HEK293 (cell line): ENCODE data around the gene PRRT1.
A peak's percentile ranks its signal among the peaks of the same experiment; 100 is the strongest.

ENCODE experiments used
- FEZF1 ChIP-seq: fragments of 450-650 bp; formaldehyde crosslinking; IDR thresholded peaks from 2 replicates; pipeline ENCODE4 v1.5.1; 2016; ENCODE audit warnings: missing biosample characterization, missing genetic modification characterization
- HOXA7 ChIP-seq: sonication (generic); formaldehyde crosslinking; IDR thresholded peaks from 2 replicates; pipeline ENCODE4 v1.8.1; 2022; ENCODE audit warnings: missing genetic modification reagents, borderline replicate concordance
- HOXD13 ChIP-seq: sonication (generic); formaldehyde crosslinking; IDR thresholded peaks from 2 replicates; pipeline ENCODE4 v1.8.0; 2022; ENCODE audit warnings: missing genetic modification reagents, borderline replicate concordance
- KLF10 ChIP-seq: fragments of 450-650 bp; IDR thresholded peaks from 2 replicates; pipeline ENCODE4 v1.5.1; 2018; ENCODE audit warnings: missing biosample characterization, mild to moderate bottlenecking, missing genetic modification characterization
- KLF16 ChIP-seq: fragments of 450-650 bp; formaldehyde crosslinking; IDR thresholded peaks from 2 replicates; pipeline ENCODE4 v1.5.1; 2017; ENCODE audit warnings: missing biosample characterization, missing genetic modification characterization
- KLF17 ChIP-seq: fragments of 450-650 bp; formaldehyde crosslinking; IDR thresholded peaks from 2 replicates; pipeline ENCODE4 v1.5.1; 2016; ENCODE audit warnings: missing biosample characterization, missing genetic modification characterization
- KLF7 ChIP-seq: fragments of 450-650 bp; formaldehyde crosslinking; IDR thresholded peaks from 2 replicates; pipeline ENCODE4 v1.5.1; 2016; ENCODE audit warnings: missing biosample characterization, missing genetic modification characterization, borderline replicate concordance
- MYNN ChIP-seq: fragments of 450-650 bp; formaldehyde crosslinking; IDR thresholded peaks from 2 replicates; pipeline ENCODE4 v1.5.1; 2016; ENCODE audit warnings: missing biosample characterization, missing genetic modification characterization, borderline replicate concordance
- PRDM1 ChIP-seq: fragments of 450-650 bp; formaldehyde crosslinking; IDR thresholded peaks from 2 replicates; pipeline ENCODE4; 2016; ENCODE audit warnings: missing biosample characterization, missing genetic modification characterization
- ZBTB1 ChIP-seq: fragments of 450-650 bp; formaldehyde crosslinking; IDR thresholded peaks from 2 replicates; pipeline ENCODE4 v1.5.1; 2016; ENCODE audit warnings: missing biosample characterization, missing genetic modification characterization
- ZBTB10 ChIP-seq: fragments of 450-650 bp; formaldehyde crosslinking; IDR thresholded peaks from 2 replicates; pipeline ENCODE4 v1.5.1; 2016; ENCODE audit warnings: missing biosample characterization, missing genetic modification characterization
- ZFP37 ChIP-seq: fragments of 450-650 bp; formaldehyde crosslinking; IDR thresholded peaks from 2 replicates; pipeline ENCODE4 v1.5.1; 2016; ENCODE audit warnings: missing biosample characterization, missing genetic modification characterization
- ZFP69B ChIP-seq: fragments of 450-650 bp; formaldehyde crosslinking; IDR thresholded peaks from 2 replicates; pipeline ENCODE4 v1.5.1; 2016; ENCODE audit warnings: missing biosample characterization, missing genetic modification characterization
- ZNF121 ChIP-seq: fragments of 450-650 bp; formaldehyde crosslinking; IDR thresholded peaks from 2 replicates; pipeline ENCODE4 v1.5.1; 2016; ENCODE audit warnings: missing biosample characterization, missing genetic modification characterization
- ZNF140 ChIP-seq: fragments of 450-650 bp; formaldehyde crosslinking; IDR thresholded peaks from 2 replicates; pipeline ENCODE4 v1.5.1; 2016; ENCODE audit warnings: missing biosample characterization, missing genetic modification characterization
- ZNF157 ChIP-seq: fragments of 450-650 bp; formaldehyde crosslinking; IDR thresholded peaks from 2 replicates; pipeline ENCODE4 v1.5.1; 2016; ENCODE audit warnings: missing biosample characterization, missing genetic modification characterization
- ZNF174 ChIP-seq: fragments of 450-650 bp; formaldehyde crosslinking; IDR thresholded peaks from 2 replicates; pipeline ENCODE4 v1.5.0; 2017; ENCODE audit warnings: missing biosample characterization, mild to moderate bottlenecking, missing genetic modification characterization
- ZNF19 ChIP-seq: fragments of 450-650 bp; formaldehyde crosslinking; IDR thresholded peaks from 2 replicates; pipeline ENCODE4; 2016; ENCODE audit warnings: missing biosample characterization, missing genetic modification characterization, low read depth
- ZNF2 ChIP-seq: fragments of 450-650 bp; formaldehyde crosslinking; IDR thresholded peaks from 2 replicates; pipeline ENCODE4 v1.5.1; 2016; ENCODE audit warnings: missing biosample characterization, missing genetic modification characterization
- ZNF214 ChIP-seq: fragments of 450-650 bp; formaldehyde crosslinking; IDR thresholded peaks from 2 replicates; pipeline ENCODE4 v1.5.1; 2017; ENCODE audit warnings: missing biosample characterization, mild to moderate bottlenecking, missing genetic modification characterization, borderline replicate concordance
- ZNF221 ChIP-seq: fragments of 450-650 bp; formaldehyde crosslinking; IDR thresholded peaks from 2 replicates; pipeline ENCODE4 v1.5.1; 2017; ENCODE audit warnings: missing biosample characterization, missing genetic modification characterization, borderline replicate concordance
- ZNF239 ChIP-seq: fragments of 450-650 bp; formaldehyde crosslinking; IDR thresholded peaks from 2 replicates; pipeline ENCODE4 v1.5.1; 2016; ENCODE audit warnings: missing biosample characterization, missing genetic modification characterization
- ZNF24 ChIP-seq: fragments of 450-650 bp; formaldehyde crosslinking; IDR thresholded peaks from 2 replicates; pipeline ENCODE4 v1.5.1; 2016; ENCODE audit warnings: missing biosample characterization, missing genetic modification characterization
- ZNF335 ChIP-seq: fragments of 450-650 bp; formaldehyde crosslinking; conservative IDR thresholded peaks from 2 replicates; pipeline ENCODE4 v1.5.1; 2016; ENCODE audit warnings: missing biosample characterization, missing genetic modification characterization
- ZNF341 ChIP-seq: fragments of 450-650 bp; formaldehyde crosslinking; IDR thresholded peaks from 2 replicates; pipeline ENCODE4; 2016; ENCODE audit warnings: low read depth, missing biosample characterization, missing genetic modification characterization
- ZNF354C ChIP-seq: fragments of 450-650 bp; formaldehyde crosslinking; IDR thresholded peaks from 2 replicates; pipeline ENCODE4 v1.5.1; 2016; ENCODE audit warnings: missing biosample characterization, missing genetic modification characterization, low read depth, borderline replicate concordance
- ZNF394 ChIP-seq: fragments of 450-650 bp; formaldehyde crosslinking; IDR thresholded peaks from 2 replicates; pipeline ENCODE4 v1.5.1; 2016; ENCODE audit warnings: missing biosample characterization, missing genetic modification characterization, mild to moderate bottlenecking, moderate library complexity, borderline replicate concordance
- ZNF398 ChIP-seq: fragments of 450-650 bp; formaldehyde crosslinking; IDR thresholded peaks from 2 replicates; pipeline ENCODE4 v1.5.1; 2017; ENCODE audit warnings: missing biosample characterization, missing genetic modification characterization
- ZNF449 ChIP-seq: fragments of 450-650 bp; formaldehyde crosslinking; IDR thresholded peaks from 2 replicates; pipeline ENCODE4 v1.5.1; 2017; ENCODE audit warnings: missing biosample characterization, mild to moderate bottlenecking, missing genetic modification characterization, moderate library complexity
- ZNF514 ChIP-seq: fragments of 450-650 bp; formaldehyde crosslinking; IDR thresholded peaks from 2 replicates; pipeline ENCODE4 v1.5.1; 2016; ENCODE audit warnings: missing biosample characterization, missing genetic modification characterization
- ZNF530 ChIP-seq: fragments of 450-650 bp; formaldehyde crosslinking; IDR thresholded peaks from 2 replicates; pipeline ENCODE4 v1.5.1; 2016; ENCODE audit warnings: low read depth, missing biosample characterization, missing genetic modification characterization
- ZNF624 ChIP-seq: fragments of 450-650 bp; formaldehyde crosslinking; IDR thresholded peaks from 2 replicates; pipeline ENCODE4 v1.5.1; 2017; ENCODE audit warnings: missing biosample characterization, missing genetic modification characterization
- ZNF664 ChIP-seq: fragments of 450-650 bp; formaldehyde crosslinking; IDR thresholded peaks from 2 replicates; pipeline ENCODE4 v1.5.1; 2016; ENCODE audit warnings: missing biosample characterization, missing genetic modification characterization
- ZNF792 ChIP-seq: fragments of 450-650 bp; formaldehyde crosslinking; IDR thresholded peaks from 2 replicates; pipeline ENCODE4 v1.5.1; 2016; ENCODE audit warnings: missing biosample characterization, missing genetic modification characterization
- ZNF830 ChIP-seq: fragments of 450-650 bp; IDR thresholded peaks from 2 replicates; pipeline ENCODE4 v1.5.0; 2018; ENCODE audit warnings: missing biosample characterization, missing genetic modification characterization, low read depth, mild to moderate bottlenecking, moderate library complexity

Gene PRRT1

GRCh38 chr6:32178547-32179440 lies 27.1 kb upstream of the PRRT1 start (continued):
- TF ChIP-seq ZFP69B (tag by site-specific recombination), result 0 out of 2 replicates have a peak, but pooled peaks have one; percentile 26
- no peak for TF ChIP-seq HOXD13 (CRISPR knock-in tag)
- no peak for TF ChIP-seq ZNF157 (tag by site-specific recombination)
- TF ChIP-seq ZNF514, result no peak
- no peak for TF ChIP-seq FEZF1
- no peak for TF ChIP-seq ZBTB1 (tag by site-specific recombination)
- TF ChIP-seq ZNF19, result no peak
- no peak for TF ChIP-seq MYNN (tag by site-specific recombination)
- TF ChIP-seq ZNF24, result no peak
- no peak for TF ChIP-seq ZNF398 (tag by site-specific recombination)
- no peak for TF ChIP-seq ZNF174 (tag by site-specific recombination)
- no peak for TF ChIP-seq KLF10
- no peak; the same call in 1 of the 2 replicates for TF ChIP-seq ZNF394 (tag by site-specific recombination)
- TF ChIP-seq ZNF792, result no peak
- TF ChIP-seq ZNF530 (tag by site-specific recombination), result no peak
- no peak for TF ChIP-seq ZNF354C (tag by site-specific recombination)
- TF ChIP-seq ZNF341, result 0 out of 2 replicates have a peak, but pooled peaks have one; percentile 18
- no peak for TF ChIP-seq ZNF221 (tag by site-specific recombination)
- TF ChIP-seq ZNF140, result no peak
- no peak for TF ChIP-seq ZNF214 (tag by site-specific recombination)
- TF ChIP-seq ZFP37 (tag by site-specific recombination), result no peak
- TF ChIP-seq ZBTB10 (tag by site-specific recombination), result peak; percentile 93
- TF ChIP-seq ZNF2, result no peak
- no peak for TF ChIP-seq ZNF121 (tag by site-specific recombination)
- no peak for TF ChIP-seq ZNF830
- peak; percentile 46 for TF ChIP-seq ZNF335 (tag by site-specific recombination)
- TF ChIP-seq KLF7, result peak; percentile 23; the same call in 1 of the 2 replicates
- TF ChIP-seq ZNF624 (tag by site-specific recombination), result no peak
- peak; percentile 56; the same call in 1 of the 2 replicates for TF ChIP-seq KLF17 (tag by site-specific recombination)
- no peak for TF ChIP-seq HOXA7 (CRISPR knock-in tag)
- peak; percentile 60; the same call in 1 of the 2 replicates for TF ChIP-seq KLF16
- TF ChIP-seq ZNF664, result no peak
- no peak for TF ChIP-seq ZNF239
- no peak for TF ChIP-seq PRDM1 (tag by site-specific recombination)
- TF ChIP-seq ZNF449 (tag by site-specific recombination), result no peak
